GM11168 (cell line): ENCODE measurements around the gene STK31.
"Not testable (repeated sequence)": the region's sequence is repeated elsewhere in the genome, so short reads cannot be mapped to it uniquely, and the experiment has no call there.

Source experiments
- in situ Hi-C: fragments of 300-500 bp; cut with MboI; formaldehyde crosslinking; loops from one replicate; pipeline ENCODE4 v1.12.0; 2022; ENCODE audit warnings: low sequenced_read_pairs; ENCODE audit not compliant: unreplicated experiment

STK31 gene

DNA sequence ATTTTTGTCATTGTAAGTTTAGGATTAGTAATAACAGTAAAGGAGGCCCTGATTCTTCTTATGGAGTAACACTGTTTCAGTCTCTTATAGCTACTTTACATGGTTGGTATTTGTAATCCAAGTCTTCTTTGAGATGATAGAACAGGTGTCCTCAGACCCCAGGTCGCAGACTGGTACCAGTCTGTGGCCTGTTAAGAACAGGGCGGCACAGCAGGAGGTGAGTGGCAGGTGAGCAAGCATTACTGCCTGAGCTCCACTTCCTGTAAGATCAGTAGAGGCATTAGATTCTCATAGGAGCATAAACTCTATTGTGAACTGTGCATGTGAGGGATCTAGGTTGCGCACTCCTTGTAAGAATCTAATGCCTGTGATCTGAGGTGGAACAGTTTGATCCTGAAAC is 77.3 kb downstream of the STK31 start:
- in situ Hi-C loops: no loop called here

- in situ Hi-C loops: no loop called here
These were observed 78.8 kb downstream of the STK31 start for GRCh38 chr7:23788843-23789242.

- in situ Hi-C loops: no loop called here
These were observed 81.7 kb downstream of the STK31 start for GRCh38 chr7:23791721-23792120.

DNA sequence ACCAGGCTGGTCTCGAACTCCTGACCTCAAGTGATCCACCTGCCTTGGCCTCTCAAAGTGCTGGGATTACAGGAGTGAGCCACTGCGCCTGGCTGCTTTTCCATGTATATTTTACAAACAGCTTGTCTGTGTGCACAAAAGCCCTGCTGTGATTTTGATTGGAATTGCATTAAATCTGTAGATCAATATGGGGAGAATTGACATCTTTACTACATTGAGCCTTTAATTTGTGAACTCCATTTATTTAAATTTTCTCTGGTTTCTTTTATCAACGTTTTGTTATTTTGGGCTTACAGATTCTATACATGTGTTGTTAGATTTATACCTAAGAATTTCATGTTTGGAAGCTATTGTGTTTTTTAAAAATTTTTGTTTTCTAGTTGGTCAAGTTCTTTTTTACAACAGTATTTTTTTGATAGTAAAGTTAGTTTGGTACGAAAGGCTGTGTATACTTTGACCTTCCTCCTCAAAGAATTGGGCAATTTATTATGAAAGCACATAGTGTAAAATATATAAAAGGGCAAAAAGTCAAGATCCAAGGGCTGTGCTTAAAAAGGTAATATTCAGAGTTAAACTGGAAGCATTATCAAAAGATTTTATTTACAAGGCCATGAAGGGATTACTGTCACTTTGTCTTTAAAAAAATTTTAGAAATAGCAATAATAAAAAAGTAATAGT is 92.8 kb downstream of the STK31 start:
- in situ Hi-C loops: no loop called here

- in situ Hi-C loops: no loop called here
These were observed 94.7 kb downstream of the STK31 start for GRCh38 chr7:23804707-23805106.

- in situ Hi-C loops: no loop called here
These were observed 98.4 kb downstream of the STK31 start for GRCh38 chr7:23808421-23808820.

DNA sequence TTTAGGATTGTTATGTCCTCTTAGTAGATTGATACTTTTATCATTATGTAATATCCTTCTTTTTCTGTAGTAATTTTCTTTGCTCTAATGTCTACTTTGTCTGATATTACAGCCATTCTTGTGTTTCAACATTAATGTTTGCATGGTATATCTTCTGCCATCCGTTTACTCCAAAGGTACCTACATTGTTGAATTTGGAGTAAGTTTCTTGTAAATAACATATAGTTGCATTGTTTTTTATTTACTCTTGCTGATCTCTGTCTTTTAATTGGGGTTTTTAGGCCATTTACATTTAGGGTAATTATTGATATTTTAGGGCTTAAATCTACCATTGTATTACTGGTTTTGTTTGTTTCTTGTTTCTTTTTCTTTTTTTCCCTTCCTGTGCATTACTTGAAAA is 100.1 kb downstream of the STK31 start:
- in situ Hi-C loops: no loop called here

GRCh38 chr7:23811540-23811939 is 101.5 kb downstream of the STK31 start:
- in situ Hi-C loops: no loop called here

- in situ Hi-C loops: not testable (repeated sequence)
These were observed 118.1 kb downstream of the STK31 start for GRCh38 chr7:23828125-23828524.

DNA sequence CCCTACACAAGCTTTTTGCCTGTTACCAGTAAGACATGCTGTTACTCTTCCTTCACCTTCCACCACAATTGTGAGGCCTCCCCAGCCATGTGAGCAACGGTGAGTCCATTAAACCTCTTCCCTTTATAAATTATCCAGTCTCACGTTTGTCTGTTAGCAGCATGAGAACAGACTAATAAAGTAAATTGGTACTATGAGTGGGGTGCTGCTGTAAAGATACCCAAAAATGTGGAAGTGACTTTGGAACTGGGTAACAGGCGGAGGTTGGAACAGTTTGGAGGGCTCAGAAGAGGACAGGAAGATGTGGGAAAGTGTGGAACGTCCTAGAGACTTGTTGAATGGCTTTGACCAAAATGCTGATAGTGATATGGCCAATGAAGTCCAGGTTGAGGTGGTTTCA is 122.7 kb downstream of the STK31 start:
- in situ Hi-C loops: not testable (repeated sequence)

GRCh38 chr7:23833405-23833804 is 123.4 kb downstream of the STK31 start:
- in situ Hi-C loops: no loop called here

DNA sequence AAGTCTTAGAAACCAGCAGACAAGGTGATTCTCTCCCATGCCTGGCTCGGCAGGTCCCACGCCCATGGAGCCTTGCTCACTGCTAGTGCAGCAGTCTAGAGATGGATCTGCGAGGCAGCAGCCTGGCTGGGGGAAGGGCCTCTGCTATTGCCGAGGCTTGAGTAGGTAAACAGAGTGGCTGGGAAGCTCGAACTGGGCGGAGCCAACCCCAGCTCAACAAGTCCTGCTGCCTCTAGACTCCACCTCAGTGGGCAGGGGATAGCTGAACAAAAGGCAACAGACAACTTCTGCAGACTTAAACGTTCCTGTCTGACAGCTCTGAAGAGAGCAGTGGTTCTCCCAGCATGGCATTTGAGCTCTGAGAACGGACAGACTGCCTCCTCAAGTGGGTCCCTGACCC is 134.8 kb downstream of the STK31 start:
- in situ Hi-C loops: not testable (repeated sequence)

GRCh38 chr7:23852135-23852534 is 142.1 kb downstream of the STK31 start:
- in situ Hi-C loops: no loop called here

GRCh38 chr7:23852988-23853387 is 143.0 kb downstream of the STK31 start:
- in situ Hi-C loops: no loop called here

DNA sequence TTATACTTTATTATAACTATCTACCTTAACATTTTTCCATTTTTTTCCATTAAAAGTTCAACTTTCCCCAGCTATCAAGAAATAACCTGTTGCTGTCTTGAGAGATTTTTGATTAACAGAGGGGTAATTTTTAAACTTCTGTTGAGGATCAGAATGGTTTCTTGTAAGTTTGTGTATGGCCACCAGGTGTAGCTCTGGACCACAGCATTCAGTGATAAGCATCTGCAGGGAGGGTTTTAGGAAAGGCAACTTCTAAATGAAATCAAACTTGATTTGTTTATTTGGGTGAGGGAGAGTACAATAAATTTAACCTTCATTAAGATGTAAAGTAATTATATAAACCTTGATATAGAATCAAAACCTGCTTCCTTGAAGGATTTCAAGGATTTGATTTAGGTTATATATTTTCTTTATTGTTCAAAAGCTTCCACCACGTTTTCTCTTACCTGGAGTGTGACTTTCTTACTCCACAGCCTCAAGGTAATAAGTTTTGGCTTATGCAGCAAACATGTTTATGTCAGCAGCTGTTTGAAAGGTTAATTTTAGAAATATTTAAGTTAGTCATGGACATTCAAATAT is 153.3 kb downstream of the STK31 start:
- in situ Hi-C loops: no loop called here

GRCh38 chr7:23864973-23865372 is 155.0 kb downstream of the STK31 start:
- in situ Hi-C loops: no loop called here

DNA sequence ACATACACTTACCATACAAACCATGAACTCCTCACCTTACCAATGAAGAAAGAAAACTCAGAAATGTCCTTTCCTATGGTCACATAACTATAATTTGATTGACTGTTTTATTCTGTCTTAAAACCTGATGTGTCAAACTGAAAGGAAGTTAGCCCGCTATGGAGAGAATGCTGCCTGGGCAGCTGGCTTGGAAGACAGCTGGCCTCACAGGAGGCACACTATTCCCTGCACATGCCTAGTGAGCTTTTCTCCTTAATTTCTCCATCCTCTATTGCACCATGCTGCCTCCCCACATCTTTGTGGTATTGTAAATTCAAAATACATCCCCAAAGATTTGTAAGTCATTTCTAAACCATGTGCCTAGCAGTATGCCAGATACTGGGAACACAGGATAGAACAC is 163.3 kb downstream of the STK31 start:
- in situ Hi-C loops: no loop called here

GRCh38 chr7:23876526-23876925 is 166.5 kb downstream of the STK31 start:
- in situ Hi-C loops: not testable (repeated sequence)
